Caco-2 (cell line): ENCODE data around the gene MIA. TPM values are rescaled to one million over a fixed set of nuclear protein-coding genes. Genes with fewer than 3 reads are reported as not detected.

Source experiments
- BruUV-seq: library from RNA; stranded (reverse); fragments of 400-500 nt; replicated peaks from 2 replicates; lab custom pipeline; 2021; lab: Mats Ljungman, UMichigan
- CTCF ChIA-PET: fragments of 300-600 bp; sonication (Branson Sonifier 250); formaldehyde crosslinking; loops from one replicate; lab custom pipeline; 2022; ENCODE audit warnings: antibody characterized with exemption; lab: Charles Lee
- POLR2A ChIA-PET: fragments of 300-600 bp; sonication (Branson Sonifier 250); formaldehyde crosslinking; loops from one replicate; lab custom pipeline; 2022; ENCODE audit warnings: antibody characterized with exemption; lab: Charles Lee
- DNase-seq, 2 experiments: peaks; one replicate each; pipeline versions ENCODE4 v3.0.0 to v3.0.0-alpha.2; 2020 to 2022
- H3K27me3 ChIP-seq: replicated peaks from 2 replicates; pipeline ENCODE4 v1.6.0; 2011; ENCODE audit warnings: low read length; ENCODE audit not compliant: control insufficient read depth, insufficient read depth
- H3K36me3 ChIP-seq: 2 replicates; pipeline ENCODE4 v1.5.1; 2011; ENCODE audit warnings: low read length; ENCODE audit not compliant: control insufficient read depth, insufficient read depth
- H3K4me1 ChIP-seq: fragments of 250-450 bp; sonication (Bioruptor Pico); 2 replicates; pipeline ENCODE4 v1.5.1; 2020; ENCODE audit warnings: mild to moderate bottlenecking
- H3K4me3 ChIP-seq: 2 replicates; pipeline ENCODE4 v1.5.1; 2011; ENCODE audit warnings: low read depth, mild to moderate bottlenecking, control low read depth, low read length
- H3K9me3 ChIP-seq: fragments of 250-450 bp; sonication (Bioruptor Pico); 2 replicates; pipeline ENCODE4 v1.5.1; 2020; ENCODE audit warnings: mild to moderate bottlenecking, moderate library complexity
- H3K27ac Mint-ChIP-seq: one replicate; pipeline ENCODE4 v1.8.0; 2022; ENCODE audit warnings: mixed read lengths; ENCODE audit not compliant: unreplicated experiment
- H3K27me3 Mint-ChIP-seq: one replicate; pipeline ENCODE4 v1.8.0; 2022; ENCODE audit warnings: mixed read lengths; ENCODE audit not compliant: insufficient read depth, unreplicated experiment
- H3K36me3 Mint-ChIP-seq: one replicate; pipeline ENCODE4 v1.8.0; 2022; ENCODE audit warnings: mild to moderate bottlenecking, mixed read lengths; ENCODE audit not compliant: insufficient read depth, unreplicated experiment
- H3K4me1 Mint-ChIP-seq: one replicate; pipeline ENCODE4 v1.8.0; 2022; ENCODE audit warnings: low read depth, mixed read lengths; ENCODE audit not compliant: unreplicated experiment
- H3K4me3 Mint-ChIP-seq: one replicate; pipeline ENCODE4 v1.8.0; 2022; ENCODE audit warnings: mild to moderate bottlenecking, moderate library complexity, mixed read lengths; ENCODE audit not compliant: unreplicated experiment
- H3K9me3 Mint-ChIP-seq: one replicate; pipeline ENCODE4 v1.8.0; 2022; ENCODE audit warnings: mixed read lengths; ENCODE audit not compliant: unreplicated experiment
- intact Hi-C: fragments of 100-400 bp; cut with micrococcal nuclease; formaldehyde crosslinking; loops from one replicate; pipeline ENCODE4 v1.10.0; 2022; ENCODE audit not compliant: unreplicated experiment
- total RNA-seq: library from RNA; stranded (reverse); gene quantifications from 2 replicates; pipeline ENCODE4 v1.2.3, GENCODE V29; 2022
- TF ChIP-seq, protein P1 (sequence below), 2 experiments: fragments of 200-600 bp in 1 of 2; IDR thresholded peaks; 1 replicate in 1 of 2; 2 replicates in 1 of 2; pipeline versions ENCODE4 v1.5.1 to v1.8.0; 2011 to 2022; ENCODE audit warnings: antibody characterized with exemption in 1 of 2, control low read depth in 1 of 2, inconsistent platforms in 1 of 2, low read depth in 1 of 2, low read length in 1 of 2, mild to moderate bottlenecking in 1 of 2, moderate library complexity in 1 of 2; ENCODE audit not compliant: insufficient read depth in 1 of 2, severe bottlenecking in 1 of 2, unreplicated experiment in 1 of 2

MIA gene
- total RNA-seq, 1 experiment from 2014 or later = 1.1 TPM

DNA sequence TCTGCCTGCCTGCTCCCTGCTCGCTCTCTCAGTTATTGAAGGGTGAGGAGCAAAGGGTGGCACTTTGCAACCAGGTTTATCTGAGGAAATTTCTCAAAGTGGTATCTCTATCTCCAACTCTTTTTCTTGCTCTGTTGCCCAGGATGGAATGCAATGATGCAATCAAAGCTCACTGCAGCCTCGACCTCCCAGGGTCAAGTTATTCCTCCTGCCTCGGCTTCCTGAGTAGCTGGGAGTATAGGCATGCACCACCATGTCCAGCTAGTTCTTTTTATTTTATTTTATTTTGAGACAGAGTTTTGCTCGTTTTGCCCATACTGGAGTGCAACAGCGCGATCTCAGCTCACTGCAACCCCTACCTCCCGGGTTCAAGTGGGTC, 29.9 kb upstream of the MIA start:
- POLR2A ChIA-PET = interaction anchor here (0.6 to 1.9 kb wide), 3 partner anchors 10 to 427 kb away, joined by 3 to 10 read pairs (median 5); partner anchors contain the start of gene RAB4B
- no peaks in the 10 kb centered on the region for H3K27me3 ChIP-seq
- H3K4me1 ChIP-seq = peaks cover 28% of the 10 kb centered on the region
- Mint-ChIP-seq H3K4me1 (peaks cover 22% of the 10 kb centered on the region), H3K4me3 (peak overlapping the region; percentile 30), H3K27me3 (no peaks in the 10 kb centered on the region), H3K27ac (peak overlapping the region; percentile 86), H3K9me3 (no peaks in the 10 kb centered on the region), H3K36me3 (peaks cover 62% of the 10 kb centered on the region)
- H3K4me3 ChIP-seq = no peak overlapping the region
- BruUV-seq = TSS peak; percentile 57
- peak; percentile 57 to 60 for DNase-seq
- intact Hi-C loops = no loop called here
- CTCF ChIA-PET = interaction anchor here (0.6 to 1.1 kb wide), 5 partner anchors 32 to 399 kb away, joined by 3 to 8 read pairs (median 3); partner anchors contain the start of gene RAB4B
- TF ChIP-seq, protein P1, sequence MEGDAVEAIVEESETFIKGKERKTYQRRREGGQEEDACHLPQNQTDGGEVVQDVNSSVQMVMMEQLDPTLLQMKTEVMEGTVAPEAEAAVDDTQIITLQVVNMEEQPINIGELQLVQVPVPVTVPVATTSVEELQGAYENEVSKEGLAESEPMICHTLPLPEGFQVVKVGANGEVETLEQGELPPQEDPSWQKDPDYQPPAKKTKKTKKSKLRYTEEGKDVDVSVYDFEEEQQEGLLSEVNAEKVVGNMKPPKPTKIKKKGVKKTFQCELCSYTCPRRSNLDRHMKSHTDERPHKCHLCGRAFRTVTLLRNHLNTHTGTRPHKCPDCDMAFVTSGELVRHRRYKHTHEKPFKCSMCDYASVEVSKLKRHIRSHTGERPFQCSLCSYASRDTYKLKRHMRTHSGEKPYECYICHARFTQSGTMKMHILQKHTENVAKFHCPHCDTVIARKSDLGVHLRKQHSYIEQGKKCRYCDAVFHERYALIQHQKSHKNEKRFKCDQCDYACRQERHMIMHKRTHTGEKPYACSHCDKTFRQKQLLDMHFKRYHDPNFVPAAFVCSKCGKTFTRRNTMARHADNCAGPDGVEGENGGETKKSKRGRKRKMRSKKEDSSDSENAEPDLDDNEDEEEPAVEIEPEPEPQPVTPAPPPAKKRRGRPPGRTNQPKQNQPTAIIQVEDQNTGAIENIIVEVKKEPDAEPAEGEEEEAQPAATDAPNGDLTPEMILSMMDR (IDR thresholded peaks at IDR 0.05; ENCODE audit: insufficient read depth in 1 of 2, low read depth in 1 of 2, low read length in 1 of 2, severe bottlenecking in 1 of 2, unreplicated experiment in 1 of 2) = no peak
- H3K9me3 ChIP-seq = no peaks in the 10 kb centered on the region
- no peaks in the 10 kb centered on the region for H3K36me3 ChIP-seq

DNA sequence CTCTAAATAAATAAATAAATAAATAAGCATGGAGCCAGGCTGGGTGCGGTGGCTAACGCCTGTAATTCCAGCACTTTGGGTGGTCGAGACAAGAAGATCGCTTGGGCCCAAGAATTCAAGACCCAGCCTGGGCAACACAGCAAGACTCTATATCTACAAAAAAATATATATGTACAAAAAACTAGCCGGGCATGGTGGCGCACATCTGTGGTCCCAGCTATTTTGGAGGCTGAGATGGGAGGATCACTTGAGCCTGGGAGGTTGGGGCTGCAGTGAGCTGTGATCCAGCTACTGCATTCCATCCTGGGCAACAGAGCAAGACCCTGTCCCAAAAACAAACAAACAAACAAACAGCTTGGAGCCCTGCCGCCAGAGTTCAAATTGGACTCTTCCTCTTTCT, 27.8 kb upstream of the MIA start:
- ChIA-PET POLR2A (no interaction called here), CTCF (no interaction called here)
- H3K36me3 ChIP-seq = no peaks in the 10 kb centered on the region
- H3K9me3 Mint-ChIP-seq = no peaks in the 10 kb centered on the region
- no peaks in the 10 kb centered on the region for H3K9me3 ChIP-seq
- TF ChIP-seq, protein P1 (IDR thresholded peaks at IDR 0.05; ENCODE audit: insufficient read depth in 1 of 2, low read depth in 1 of 2, low read length in 1 of 2, severe bottlenecking in 1 of 2, unreplicated experiment in 1 of 2) = no peak
- no peaks in the 10 kb centered on the region for H3K27me3 ChIP-seq
- H3K27ac Mint-ChIP-seq = no peak overlapping the region
- intact Hi-C loops = no loop called here
- H3K4me1 Mint-ChIP-seq = peaks cover 21% of the 10 kb centered on the region
- DNase-seq = no peak
- H3K27me3 Mint-ChIP-seq = no peaks in the 10 kb centered on the region
- BruUV-seq = no TSS peak
- H3K4me3 Mint-ChIP-seq = no peak overlapping the region
- no peak overlapping the region for H3K4me3 ChIP-seq
- H3K36me3 Mint-ChIP-seq = peaks cover 62% of the 10 kb centered on the region
- H3K4me1 ChIP-seq = peaks cover 28% of the 10 kb centered on the region

DNA sequence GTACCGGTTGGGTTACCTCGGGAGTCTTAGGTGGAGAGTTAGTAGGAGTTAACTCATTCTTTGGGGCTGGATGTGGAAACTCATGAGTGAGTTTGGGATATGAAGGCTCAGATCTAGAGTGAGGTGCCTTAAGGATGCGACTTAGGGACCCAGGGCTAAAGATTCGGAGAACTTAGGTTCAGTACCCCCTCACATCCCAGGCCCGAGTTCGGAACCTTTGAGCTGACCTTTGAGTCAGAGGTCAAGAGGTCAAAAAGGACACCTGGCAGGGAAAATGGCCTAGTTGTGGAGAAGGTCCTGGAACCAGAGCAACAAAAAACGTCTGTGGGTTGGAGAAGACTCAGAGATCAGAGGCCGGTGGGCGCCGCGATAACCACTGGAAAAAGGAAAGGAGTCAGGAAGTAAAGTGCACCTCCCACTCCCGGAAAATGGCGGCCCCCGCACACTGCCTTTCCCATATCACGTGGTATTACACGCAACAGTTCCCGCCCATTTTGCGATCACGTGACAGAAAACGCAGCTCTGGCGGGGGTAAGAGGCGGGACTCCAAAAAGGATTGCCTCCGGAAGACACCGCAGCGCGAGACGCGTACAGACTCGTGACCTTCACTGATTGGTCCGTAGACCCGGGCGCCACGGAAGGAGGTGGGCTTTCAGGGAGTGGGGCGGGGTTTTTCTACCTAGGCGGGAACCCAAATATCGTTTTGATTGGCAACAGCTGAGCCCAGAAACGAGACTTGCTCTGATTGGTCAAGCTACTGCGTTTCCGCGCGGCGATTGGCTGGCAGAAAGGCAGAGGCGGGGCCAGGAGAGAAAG, 25.1 kb upstream of the MIA start, which contains the start of gene ACTMAP:
ACTMAP (minus strand) TSS at position 420 of the 816 bp plus-strand sequence. CDS start 674 bp downstream, outside the sequence.
- no peaks in the 10 kb centered on the region for H3K27me3 Mint-ChIP-seq
- peak; percentile 100 for DNase-seq
- peak within 1 kb of the TSS; percentile 73 for H3K4me3 ChIP-seq
- peak within 1 kb of the TSS; percentile 98 for H3K27ac Mint-ChIP-seq
- no peaks in the 10 kb centered on the region for H3K27me3 ChIP-seq
- H3K36me3 Mint-ChIP-seq = peaks cover 65% of the 10 kb centered on the region
- H3K4me1 ChIP-seq = peaks cover 28% of the 10 kb centered on the region
- H3K4me1 Mint-ChIP-seq = peaks cover 27% of the 10 kb centered on the region
- intact Hi-C loops = loop anchor here (1.0 to 10.0 kb wide), 3 partner anchors 48 to 85 kb away; partner anchors contain the start of gene NUMBL
- H3K9me3 Mint-ChIP-seq = no peaks in the 10 kb centered on the region
- H3K4me3 Mint-ChIP-seq = peak within 1 kb of the TSS; percentile 93
- POLR2A ChIA-PET = interaction anchor here (0.5 to 3.7 kb wide), 26 partner anchors 10 to 1338 kb away, joined by 3 to 147 read pairs (median 5); partner anchors contain the start of genes BLVRB, COQ8B, EGLN2 and ITPKC
- CTCF ChIA-PET = interaction anchor here (0.6 to 1.9 kb wide), 8 partner anchors 27 to 454 kb away, joined by 3 to 8 read pairs (median 4); partner anchors contain the start of gene EGLN2
- H3K36me3 ChIP-seq = peaks cover under 1% of the 10 kb centered on the region; the same call in 1 of the 2 replicates
- TF ChIP-seq, protein P1 (IDR thresholded peaks at IDR 0.05; ENCODE audit: insufficient read depth in 1 of 2, low read depth in 1 of 2, low read length in 1 of 2, severe bottlenecking in 1 of 2, unreplicated experiment in 1 of 2) = no peak
- BruUV-seq = TSS peak; percentile 83
- no peaks in the 10 kb centered on the region for H3K9me3 ChIP-seq
